ENCODE data around the gene TMEFF2. TPM values are rescaled to one million over a fixed set of nuclear protein-coding genes. Genes with fewer than 3 reads are reported as not detected.

The TMEFF2 gene
- total RNA-seq, 2 donors from 2014 or later: 0.09 to 0.50 TPM

GRCh38 chr2:192035731-192036442 is 158.8 kb downstream of the TMEFF2 start:
- DNase-seq: no peak
- no peak for ATAC-seq
- intact Hi-C loops (cut with DNase I, micrococcal nuclease): no loop called here

DNA sequence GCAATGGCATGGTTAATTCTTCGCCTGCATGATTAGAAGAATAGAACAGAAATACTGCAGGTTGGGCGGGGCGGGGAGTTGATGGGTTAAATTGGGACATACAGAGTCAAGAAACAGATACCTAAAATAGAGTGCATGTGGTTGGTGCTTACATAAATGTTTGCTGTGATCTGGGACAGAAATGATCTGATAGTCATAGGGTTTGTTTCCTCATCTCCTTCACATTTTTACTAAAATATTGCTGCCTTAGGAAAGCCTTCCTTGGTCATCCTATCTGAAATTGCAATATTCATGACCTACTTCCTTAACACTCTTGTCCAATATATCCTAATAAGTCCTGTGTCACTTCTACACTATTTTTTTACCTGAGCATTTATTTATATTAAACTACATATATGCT is 163.9 kb downstream of the TMEFF2 start:
- no peak for ATAC-seq
- no peak for DNase-seq
- intact Hi-C loops (cut with DNase I, micrococcal nuclease): no loop called here

DNA sequence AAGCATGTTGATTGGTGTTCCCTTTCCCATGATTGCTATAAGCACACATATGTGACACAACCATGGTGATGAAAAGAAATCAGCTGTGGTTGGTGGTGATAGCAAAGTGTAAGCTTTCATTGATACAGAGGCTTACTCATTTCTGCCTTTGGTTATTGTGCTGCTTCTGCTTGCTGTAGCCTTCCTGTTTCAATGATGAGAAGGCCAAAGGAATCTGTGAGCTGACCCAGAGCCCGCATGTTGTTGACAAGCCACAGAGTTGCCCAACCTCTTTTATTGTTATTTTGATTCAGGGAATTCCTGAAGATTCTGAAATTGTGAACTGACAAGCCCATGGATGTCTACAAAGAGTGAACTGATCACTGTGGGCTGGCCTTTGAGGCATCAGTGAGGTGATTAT is 164.4 kb downstream of the TMEFF2 start:
- intact Hi-C loops (cut with DNase I, micrococcal nuclease): no loop called here
- DNase-seq (no peak), ATAC-seq (no peak)

GRCh38 chr2:192029089-192029488 is 165.6 kb downstream of the TMEFF2 start:
- ATAC-seq (peak; percentile 59), DNase-seq (peak in 1 of 2 donors; percentile 10)
- intact Hi-C loops (cut with DNase I, micrococcal nuclease): no loop called here

DNA sequence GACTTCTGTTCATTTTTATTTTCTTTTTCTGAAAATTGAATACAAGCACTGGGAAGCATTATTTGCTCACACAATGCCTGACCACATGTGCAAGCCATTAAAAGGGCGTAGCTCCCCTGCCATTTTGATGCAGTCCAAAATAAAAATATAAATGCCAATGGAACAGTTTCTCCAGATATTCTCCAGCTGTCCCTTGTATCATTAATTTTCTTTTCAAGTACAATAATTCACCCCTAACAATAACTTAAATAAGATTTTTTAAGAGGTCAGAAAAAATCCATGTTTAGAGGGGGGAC is 168.0 kb downstream of the TMEFF2 start:
- no peak for ATAC-seq
- intact Hi-C loops (cut with DNase I, micrococcal nuclease): no loop called here
- no peak for DNase-seq

DNA sequence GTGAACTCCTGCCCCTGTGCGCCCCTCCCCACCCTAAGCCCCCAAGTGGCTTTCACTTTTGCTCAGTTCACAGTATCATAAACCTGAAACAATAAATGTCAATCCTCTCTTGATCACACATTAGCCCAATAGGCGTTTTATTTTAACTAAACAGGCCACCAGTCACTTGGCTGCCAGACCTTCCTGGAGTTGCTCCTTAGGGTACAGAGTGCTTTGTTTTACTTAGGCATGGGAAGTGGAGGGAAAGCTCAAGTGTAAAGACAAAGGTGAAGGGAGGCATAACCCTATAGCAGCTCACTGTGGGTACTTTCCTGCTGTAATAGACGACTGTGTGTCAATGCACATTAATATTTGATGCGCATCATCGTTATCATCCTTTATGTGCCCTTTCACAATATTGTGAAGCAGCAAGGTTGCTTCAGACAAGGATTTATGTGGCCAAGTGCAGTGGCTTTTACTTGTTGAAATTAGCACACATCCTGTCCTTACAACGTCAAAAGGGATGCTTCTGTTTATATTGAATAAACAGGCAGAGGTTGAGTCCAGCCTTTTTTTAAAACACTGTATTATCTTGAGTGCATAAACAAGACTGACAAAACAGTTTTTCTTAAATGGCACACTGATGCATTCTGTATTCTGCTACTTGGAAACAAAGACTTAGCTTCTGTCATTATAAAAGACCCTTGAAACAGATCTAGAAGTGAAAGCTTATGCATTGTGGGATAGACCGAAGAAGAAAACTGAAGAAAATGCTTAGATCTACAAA is 168.5 kb downstream of the TMEFF2 start:
- no peak for DNase-seq
- intact Hi-C loops (cut with DNase I, micrococcal nuclease): no loop called here
- no peak for ATAC-seq

GRCh38 chr2:192025637-192026036 is 169.1 kb downstream of the TMEFF2 start:
- intact Hi-C loops (cut with DNase I, micrococcal nuclease): no loop called here
- ATAC-seq: no peak
- no peak for DNase-seq

- ATAC-seq: no peak
- DNase-seq: no peak
- intact Hi-C loops (cut with DNase I, micrococcal nuclease): no loop called here
These were observed 171.7 kb downstream of the TMEFF2 start for GRCh38 chr2:192023006-192023405.

DNA sequence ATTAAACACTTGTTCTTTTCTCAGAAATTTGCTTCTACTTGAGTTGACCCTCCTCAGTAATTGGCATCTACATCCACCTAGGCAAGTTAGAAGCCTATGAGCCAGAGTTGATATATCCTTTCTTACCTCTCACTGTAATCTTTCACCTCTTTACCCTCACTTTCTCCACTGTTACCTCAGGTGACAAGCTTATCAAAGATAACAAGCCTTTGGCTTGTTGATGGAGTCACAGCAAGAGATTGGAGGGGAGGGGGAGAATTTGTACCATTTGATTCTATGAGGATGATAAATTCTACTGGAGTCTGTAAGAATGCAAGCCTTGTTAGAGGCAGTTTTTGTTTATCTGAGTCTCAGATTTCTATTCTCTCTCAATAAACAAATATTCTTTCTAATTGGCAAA is 176.9 kb downstream of the TMEFF2 start:
- DNase-seq (no peak), ATAC-seq (no peak)
- intact Hi-C loops (cut with DNase I, micrococcal nuclease): no loop called here

GRCh38 chr2:192016265-192016664 is 178.5 kb downstream of the TMEFF2 start:
- ATAC-seq: no peak
- DNase-seq: no peak
- intact Hi-C loops (cut with DNase I, micrococcal nuclease): no loop called here

DNA sequence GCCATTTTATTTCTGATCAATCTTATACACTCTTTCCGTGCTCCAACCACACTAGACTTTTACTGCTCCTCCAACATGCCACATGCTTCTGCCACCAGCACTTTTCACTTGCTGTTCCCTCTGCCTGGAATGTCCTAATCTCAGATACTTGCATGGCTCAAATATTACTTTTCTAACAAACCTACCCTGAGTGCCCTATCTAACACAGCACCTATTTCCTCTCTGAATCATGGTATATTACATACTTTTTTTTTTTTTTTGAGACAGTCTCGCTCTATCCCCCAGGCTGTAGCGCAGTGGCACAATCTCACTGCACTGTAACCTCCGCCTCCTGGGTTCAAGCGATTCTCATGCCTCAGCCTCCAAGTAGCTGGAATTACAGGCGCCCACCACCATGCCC is 181.5 kb downstream of the TMEFF2 start:
- ATAC-seq (no peak), DNase-seq (no peak)
- intact Hi-C loops (cut with DNase I, micrococcal nuclease): no loop called here

DNA sequence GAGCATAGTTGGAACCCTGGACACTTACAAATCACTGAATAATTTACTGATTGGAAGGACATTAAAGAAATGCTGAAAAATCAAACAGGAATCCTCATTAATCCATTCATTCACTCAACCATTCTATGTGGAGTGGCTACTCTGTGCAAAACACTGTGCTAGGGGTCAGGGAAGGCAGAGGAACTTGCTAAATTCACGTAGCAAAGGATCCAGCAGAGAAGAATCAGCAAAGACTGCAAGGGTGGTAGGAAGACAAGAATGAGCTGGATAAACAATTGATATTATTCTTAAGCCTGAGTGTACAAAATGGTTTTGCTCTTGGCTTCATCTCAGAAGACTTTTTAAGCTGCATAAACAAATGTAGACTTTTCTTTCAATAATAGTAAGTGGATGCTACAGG is 183.5 kb downstream of the TMEFF2 start:
- intact Hi-C loops (cut with DNase I, micrococcal nuclease): no loop called here
- DNase-seq (no peak), ATAC-seq (no peak)

- intact Hi-C loops (cut with DNase I, micrococcal nuclease): no loop called here
- ATAC-seq (no peak), DNase-seq (no peak)
These were observed 184.7 kb downstream of the TMEFF2 start for GRCh38 chr2:192010073-192010472.

GRCh38 chr2:192007581-192008228 is 187.0 kb downstream of the TMEFF2 start:
- intact Hi-C loops (cut with DNase I, micrococcal nuclease): no loop called here
- no peak for ATAC-seq
- no peak for DNase-seq

DNA sequence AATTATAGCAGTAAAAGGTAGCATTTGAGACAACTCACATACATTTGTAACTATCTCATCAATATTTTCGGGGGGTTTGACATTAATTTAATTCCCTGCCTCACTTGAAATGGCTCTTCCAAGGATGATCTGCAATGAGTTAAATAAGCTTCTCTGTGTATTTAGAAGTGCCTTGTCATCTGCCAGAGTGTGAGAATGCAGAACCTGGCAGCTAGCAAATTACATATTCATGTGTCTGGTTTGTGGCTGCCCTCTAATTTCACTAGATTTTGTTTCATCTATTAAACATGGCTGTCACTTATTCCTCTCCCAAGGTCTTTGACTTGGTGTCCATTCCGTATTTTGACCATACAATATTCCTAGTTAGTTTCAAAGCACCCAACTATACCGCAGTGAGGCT is 189.5 kb downstream of the TMEFF2 start:
- intact Hi-C loops (cut with DNase I, micrococcal nuclease): no loop called here
- DNase-seq: no peak
- no peak for ATAC-seq

- intact Hi-C loops (cut with DNase I, micrococcal nuclease): no loop called here
- no peak for ATAC-seq
- no peak for DNase-seq
These were observed 190.4 kb downstream of the TMEFF2 start for GRCh38 chr2:192004188-192004963.

- DNase-seq (no peak), ATAC-seq (no peak)
- intact Hi-C loops (cut with DNase I, micrococcal nuclease): no loop called here
These were observed 192.3 kb downstream of the TMEFF2 start for GRCh38 chr2:192002418-192002817.

DNA sequence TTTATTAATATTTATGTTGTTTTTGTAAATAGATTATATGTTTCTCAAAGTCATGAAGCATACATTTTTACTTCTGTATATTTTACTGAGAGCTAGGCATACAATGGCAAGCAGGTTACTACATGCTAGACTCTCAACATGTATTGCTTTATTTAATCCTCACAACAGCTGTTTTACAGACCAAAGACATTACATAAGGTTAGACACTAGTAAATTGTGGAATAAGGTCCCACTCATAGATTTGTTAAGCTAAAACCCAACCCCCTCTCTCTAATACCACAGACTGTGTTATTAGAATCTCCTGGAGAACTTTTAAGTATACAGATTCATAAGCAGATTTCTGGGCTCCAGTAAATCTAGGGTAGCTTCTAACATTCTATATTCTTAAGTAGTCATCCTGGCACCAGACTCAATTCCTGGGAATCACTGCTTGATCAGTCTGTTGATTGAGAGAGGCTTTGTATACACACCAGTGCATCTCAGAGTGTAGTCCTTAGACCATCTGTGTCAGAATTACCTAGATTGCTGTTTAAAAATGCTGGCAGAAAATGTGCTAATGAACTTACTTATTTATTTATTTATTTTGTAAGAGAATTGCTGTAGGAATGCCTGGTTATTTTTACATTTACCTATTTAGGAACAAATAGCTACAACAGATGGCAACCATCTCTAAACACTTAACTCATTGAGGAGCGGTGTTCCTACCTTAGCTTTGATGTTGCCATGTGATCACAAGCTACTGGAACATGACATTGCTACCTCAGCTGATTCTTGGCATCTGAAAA is 194.3 kb downstream of the TMEFF2 start:
- intact Hi-C loops (cut with DNase I, micrococcal nuclease): no loop called here
- ATAC-seq: no peak
- DNase-seq: no peak
